Gastrocnemius medialis (tissue), 4 donors: ENCODE data around the gene SLC25A25. TPM values are rescaled to one million over a fixed set of nuclear protein-coding genes. Genes with fewer than 3 reads are reported as not detected.
A peak's percentile ranks its signal among the peaks of the same experiment; 100 is the strongest.

Source experiments
- ATAC-seq, 2 donors: fragments of 150-250 bp; one replicate each; pipeline ENCODE4 v1.9.1; 2016
- DNase-seq, 2 donors: peaks; one replicate each; pipeline ENCODE4 v3.0.0-alpha.2; 2019
- H3K27ac ChIP-seq, 4 donors: fragments of 200-600 bp; sonication (generic); 1 replicate in 1 of 4; 2 replicates in 3 of 4; pipeline ENCODE4 v1.5.1; 2016 to 2018; ENCODE audit warnings: mild to moderate bottlenecking in 2 of 4, moderate library complexity in 1 of 4
- H3K27me3 ChIP-seq, 3 donors: fragments of 200-600 bp; sonication (generic) in 2 of 3; 1 replicate in 1 of 3; 2 replicates in 2 of 3; pipeline versions ENCODE4 v1.5.1 to v1.6.0; 2016 to 2019; ENCODE audit warnings: mild to moderate bottlenecking in 1 of 3, moderate library complexity in 1 of 3
- H3K36me3 ChIP-seq, 2 donors: fragments of 200-600 bp; sonication (generic) in 1 of 2; one replicate each; pipeline ENCODE4 v1.5.1; 2017 to 2018
- H3K4me1 ChIP-seq, 2 donors: fragments of 200-600 bp; sonication (generic) in 1 of 2; one replicate each; pipeline ENCODE4 v1.5.1; 2016 to 2017; ENCODE audit warnings: mild to moderate bottlenecking in 2 of 2
- H3K4me3 ChIP-seq, 4 donors: fragments of 200-600 bp; sonication (generic) in 3 of 4; 1 replicate in 1 of 4; 2 replicates in 3 of 4; pipeline ENCODE4 v1.5.1; 2016 to 2019; ENCODE audit warnings: mild to moderate bottlenecking in 2 of 4
- H3K9me3 ChIP-seq, 3 donors: fragments of 200-600 bp; sonication (generic) in 2 of 3; 1 replicate in 1 of 3; 2 replicates in 2 of 3; pipeline ENCODE4 v1.5.1; 2016 to 2019
- CTCF ChIP-seq, 5 experiments: fragments of 450-650 bp in 3 of 5; fragments of 200-600 bp in 2 of 5; sonication (generic) in 2 of 5; IDR thresholded peaks in 4 of 5; conservative IDR thresholded peaks in 1 of 5; 1 replicate in 4 of 5; 2 replicates in 1 of 5; pipeline ENCODE4 v1.5.1; 2016 to 2019; ENCODE audit warnings: antibody characterized with exemption in 5 of 5, mild to moderate bottlenecking in 3 of 5, moderate library complexity in 3 of 5
- POLR2A ChIP-seq, 2 donors: fragments of 450-650 bp; IDR thresholded peaks; one replicate each; pipeline ENCODE4 v1.6.1; 2017; ENCODE audit warnings: antibody characterized with exemption in 2 of 2, mild to moderate bottlenecking in 2 of 2, moderate library complexity in 2 of 2
- in situ Hi-C, 4 donors: fragments of 200-750 bp; cut with MboI; loops; one replicate each; pipeline versions ENCODE4 v1.15.0 to v1.8.0; 2017; ENCODE audit warnings: low sequenced_read_pairs in 4 of 4
- intact Hi-C: fragments of 100-400 bp; cut with DNase I; formaldehyde crosslinking; loops from one replicate; pipeline ENCODE4 v1.15.1; 2023; ENCODE audit warnings: low total_unique reads
- total RNA-seq, 4 donors: library from RNA; depleted of rRNA; stranded (reverse); fragments of >200 nt; gene quantifications; one replicate each; pipeline versions ENCODE4 v1.1.0 to v1.2.3, GENCODE V29; 2016

Gene SLC25A25
- total RNA-seq, 4 donors from 2014 or later = 26.9 to 98.7 (median 46.0) TPM

- intact Hi-C loops = no loop called here
- peaks cover 17 to 18% of the 10 kb centered on the region in 2 donors for H3K4me1 ChIP-seq
- in situ Hi-C loops = no loop called here
- H3K27me3 ChIP-seq = no peaks in the 10 kb centered on the region
- TF ChIP-seq POLR2A (IDR thresholded peaks at IDR 0.05) (no peak), CTCF (IDR thresholded peaks at IDR 0.05 in 4 of 5, conservative IDR thresholded peaks at IDR 0.05 in 1 of 5) (no peak)
- DNase-seq = no peak
- ATAC-seq = no peak
- H3K27ac ChIP-seq = no peak overlapping the region
- H3K4me3 ChIP-seq = no peak overlapping the region
- no peaks in the 10 kb centered on the region for H3K9me3 ChIP-seq
- peaks cover 0 to 12% of the 10 kb centered on the region in 2 donors for H3K36me3 ChIP-seq
Observed at GRCh38 chr9:128062846-128063831, 4.9 kb upstream of the SLC25A25 start.

DNA sequence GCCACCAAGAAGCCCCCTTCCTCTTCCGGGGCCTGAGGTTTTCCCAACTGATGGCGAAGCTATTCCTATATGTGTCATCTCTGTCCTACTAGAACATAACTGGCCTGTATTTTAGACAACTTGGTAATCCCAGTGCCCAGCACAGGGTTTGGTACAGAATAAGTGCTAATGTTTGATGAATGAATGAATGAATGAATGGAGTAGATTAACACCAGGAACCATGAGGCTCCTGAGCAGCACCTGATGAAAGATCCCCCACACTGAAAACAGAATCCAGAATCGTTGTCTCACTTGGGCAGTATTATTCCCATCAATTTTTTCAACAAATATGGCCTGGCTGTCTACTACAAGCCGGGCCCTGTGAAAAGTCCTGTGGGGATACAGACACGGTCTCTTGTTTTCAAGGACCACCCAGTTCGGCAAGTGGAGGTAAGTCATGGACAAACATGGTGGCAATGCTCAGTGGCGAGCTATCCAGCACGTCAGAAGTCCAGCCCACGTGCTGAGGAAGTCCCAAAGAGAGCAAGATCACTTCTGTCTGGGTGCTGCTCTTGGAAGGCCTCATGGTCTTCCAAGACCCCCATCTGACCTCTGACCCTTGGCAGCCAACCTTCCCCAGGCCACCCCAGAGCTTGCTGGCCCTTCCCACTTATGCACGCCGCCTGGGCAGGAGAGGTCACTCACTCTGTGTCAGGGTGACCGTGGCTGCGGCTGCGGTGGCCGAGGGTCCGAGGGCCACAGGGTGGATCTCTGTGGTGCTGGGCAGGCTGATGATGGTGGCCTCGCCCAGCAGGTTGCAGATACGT lies 1.9 kb upstream of the SLC25A25 start:
- Histone ChIP-seq H3K9me3 (no peaks in the 10 kb centered on the region), H3K27ac (peak overlapping the region; percentile 77 to 100 (median 92)), H3K27me3 (no peaks in the 10 kb centered on the region), H3K36me3 (peaks cover 0 to 12% of the 10 kb centered on the region in 2 donors), H3K4me1 (peaks cover 27 to 30% of the 10 kb centered on the region in 2 donors), H3K4me3 (peak overlapping the region; percentile 46 to 74 (median 62))
- TF ChIP-seq CTCF (IDR thresholded peaks at IDR 0.05 in 4 of 5, conservative IDR thresholded peaks at IDR 0.05 in 1 of 5) (no peak), POLR2A (IDR thresholded peaks at IDR 0.05) (no peak)
- in situ Hi-C loops (no loop called here), intact Hi-C loops (no loop called here)
- DNase-seq (no peak), ATAC-seq (no peak)

- in situ Hi-C loops = no loop called here
- TF ChIP-seq POLR2A (IDR thresholded peaks at IDR 0.05) (peak; percentile 49 to 52), CTCF (IDR thresholded peaks at IDR 0.05 in 4 of 5, conservative IDR thresholded peaks at IDR 0.05 in 1 of 5) (no peak)
- H3K4me3 ChIP-seq = peak within 1 kb of the TSS; percentile 74 to 94 (median 90)
- H3K36me3 ChIP-seq = peaks cover 0 to 12% of the 10 kb centered on the region in 2 donors
- intact Hi-C loops = no loop called here
- H3K9me3 ChIP-seq = no peaks in the 10 kb centered on the region
- H3K27ac ChIP-seq = peak within 1 kb of the TSS; percentile 92 to 100 (median 96)
- no peaks in the 10 kb centered on the region for H3K27me3 ChIP-seq
- DNase-seq (peak; percentile 98 to 99), ATAC-seq (peak; percentile 92 to 94)
- peaks cover 27 to 32% of the 10 kb centered on the region in 2 donors for H3K4me1 ChIP-seq
Observed at GRCh38 chr9:128066713-128067644, 1.1 kb upstream of the SLC25A25 start, which contains the start of gene NAIF1. Gene NAIF1 (minus strand): TSS chr9:128067320. CDS start chr9:128067101, 219 bp downstream.
